ENCODE data around the gene NDUFS7. TPM values are rescaled to one million over a fixed set of nuclear protein-coding genes. Genes with fewer than 3 reads are reported as not detected.
A peak's percentile ranks its signal among the peaks of the same experiment; 100 is the strongest.

The NDUFS7 gene
- total RNA-seq, 1 donor from 2014 or later: 105 TPM

GRCh38 chr19:1384478-1385110 lies 887 bp downstream of the NDUFS7 start:
- no peak for DNase-seq (ENCODE audit: low spot score)
- no peak for ATAC-seq

DNA sequence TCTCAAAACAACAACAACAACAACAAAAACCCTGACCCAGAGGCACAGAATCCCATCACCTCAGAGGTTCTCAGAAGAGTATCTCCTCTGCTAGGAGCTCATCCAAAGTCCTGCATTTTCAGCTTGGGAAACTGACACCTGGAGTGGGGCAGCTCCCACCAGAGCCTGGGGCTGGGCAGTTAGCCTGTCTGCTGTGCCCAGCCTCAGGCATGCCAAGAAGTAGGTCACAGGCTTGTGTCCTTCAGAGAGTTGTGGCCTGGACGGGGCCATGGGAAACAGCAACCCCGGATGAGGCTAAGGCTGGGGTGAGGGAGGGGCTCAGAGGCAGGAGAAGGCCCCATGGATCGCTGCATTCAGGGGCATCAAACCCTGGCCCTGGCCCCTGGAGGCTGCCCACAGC lies 2.1 kb downstream of the NDUFS7 start:
- ATAC-seq (no peak), DNase-seq (ENCODE audit: low spot score) (no peak)

DNA sequence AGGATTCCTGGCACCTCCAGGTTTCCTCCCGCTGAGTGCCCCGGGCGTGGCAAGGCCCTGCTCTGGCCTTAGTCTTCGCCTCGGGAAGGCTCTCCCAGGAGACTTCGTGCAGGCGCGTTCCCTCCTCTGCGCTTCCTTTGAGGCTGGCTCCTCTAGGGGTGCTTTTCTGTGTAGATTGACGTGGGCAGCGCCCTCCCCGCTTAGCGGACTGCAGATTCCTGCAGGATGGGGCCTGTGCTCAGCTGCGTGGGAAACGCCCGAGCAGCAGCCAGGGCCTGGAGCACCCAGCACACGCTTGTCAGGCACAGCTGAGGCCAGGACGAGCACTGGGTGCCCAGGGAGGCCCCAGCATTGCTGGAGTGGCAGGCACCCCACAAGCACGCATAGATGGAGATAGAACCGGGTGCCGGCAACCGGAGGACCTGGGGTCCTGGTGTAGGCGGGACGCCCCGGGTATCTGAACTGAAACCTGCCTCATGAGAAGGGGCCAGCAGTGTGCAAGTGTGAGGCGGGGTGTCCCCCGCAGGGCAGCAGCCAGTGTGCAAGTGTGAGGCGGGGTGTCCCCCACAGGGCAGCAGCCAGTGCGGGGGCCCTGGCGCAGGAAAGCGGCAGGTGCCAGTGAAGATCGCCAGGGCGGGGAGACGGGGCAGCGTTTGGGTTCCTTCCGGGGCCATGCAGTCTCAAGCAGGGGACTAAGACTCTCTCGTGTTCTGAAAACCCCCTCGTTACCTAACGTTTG lies 3.4 kb downstream of the NDUFS7 start:
- DNase-seq (ENCODE audit: low spot score) (no peak), ATAC-seq (no peak)

DNA sequence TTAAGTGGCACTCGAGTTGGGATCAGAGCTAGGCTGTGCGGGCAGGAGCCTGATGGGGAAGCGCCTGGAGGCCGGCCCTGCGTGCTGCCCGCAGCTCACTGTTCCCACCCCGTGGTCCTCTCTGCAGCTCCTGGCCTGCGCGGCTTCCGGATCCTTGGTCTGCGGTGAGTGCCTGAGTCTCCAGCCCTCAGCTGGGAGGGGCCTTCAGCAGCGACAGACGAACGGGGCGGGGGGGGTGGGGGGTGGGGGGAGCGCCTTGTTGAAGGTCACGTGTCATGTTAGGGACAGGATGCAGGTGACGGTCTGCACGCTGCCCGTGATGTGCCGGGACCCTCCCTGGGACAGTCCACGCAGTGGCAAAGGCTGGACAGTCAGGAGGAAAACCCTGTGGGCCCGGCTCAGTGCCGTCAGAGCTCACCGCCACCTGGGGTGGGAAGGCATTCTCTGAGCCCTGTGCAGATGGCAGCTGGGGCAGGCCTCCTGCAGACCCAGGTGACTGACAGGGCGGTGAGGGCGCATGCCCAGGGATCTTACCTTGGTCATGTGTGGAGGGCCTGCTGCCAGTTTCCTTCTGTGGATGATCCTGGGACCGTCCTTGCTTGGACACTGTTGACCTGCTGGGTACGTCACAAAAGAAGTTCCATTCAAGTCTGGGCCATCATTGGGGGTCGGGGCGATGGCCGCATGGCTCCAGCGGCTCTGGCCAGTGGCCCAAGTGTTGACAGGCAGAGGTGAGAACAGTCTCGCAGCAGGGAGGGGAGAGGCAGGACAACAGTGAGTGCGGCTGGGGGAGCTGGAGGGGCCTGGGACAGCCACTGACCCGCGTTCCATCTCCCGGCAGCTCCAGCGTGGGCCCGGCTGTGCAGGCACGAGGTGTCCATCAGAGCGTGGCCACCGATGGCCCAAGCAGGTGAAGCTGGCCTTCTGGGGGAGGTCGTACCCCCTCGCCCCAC lies 4.3 kb downstream of the NDUFS7 start:
- ATAC-seq: no peak
- no peak for DNase-seq (ENCODE audit: low spot score)

GRCh38 chr19:1388637-1389026 lies 4.9 kb downstream of the NDUFS7 start:
- ATAC-seq: no peak
- no peak for DNase-seq (ENCODE audit: low spot score)

DNA sequence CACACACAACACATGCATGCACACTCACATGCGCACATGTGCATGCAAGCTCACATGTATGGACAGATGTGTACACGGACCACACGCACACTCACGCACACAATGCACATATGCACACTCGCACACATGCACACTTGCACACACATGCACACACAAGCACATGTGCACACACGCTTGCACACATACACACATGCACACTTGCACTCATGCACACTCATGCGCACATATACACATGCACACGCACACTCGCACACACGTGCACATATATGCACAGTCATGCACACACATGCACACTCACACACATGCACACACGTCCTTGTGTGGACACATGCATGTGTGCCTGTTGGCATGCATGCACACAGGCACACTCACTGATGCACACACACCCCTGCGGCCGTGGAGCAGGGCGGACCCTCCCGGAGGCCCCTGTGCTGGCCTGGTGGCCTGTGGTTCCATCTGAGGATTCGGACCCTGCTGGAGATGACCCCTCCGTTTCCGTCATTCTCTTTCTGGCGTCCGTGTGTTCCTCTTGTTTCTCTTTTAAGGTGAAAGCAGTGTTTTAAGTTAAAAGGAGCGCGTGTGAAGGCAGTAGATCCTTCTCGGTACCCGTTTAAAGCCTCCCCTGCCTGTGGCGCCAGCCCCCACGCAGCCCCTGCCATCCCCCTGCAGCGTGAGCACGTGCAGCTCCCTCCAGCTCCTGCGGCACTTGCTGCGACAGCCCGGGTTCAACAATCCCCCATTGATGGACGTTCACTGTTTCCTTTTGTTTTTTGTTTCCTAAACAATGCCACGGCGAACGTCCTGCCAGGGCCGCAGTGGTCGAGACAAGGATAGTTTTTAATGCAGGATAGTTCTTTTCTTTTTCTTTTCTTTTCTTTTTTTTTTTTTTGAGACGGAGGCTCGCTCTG lies 5.6 kb downstream of the NDUFS7 start:
- DNase-seq (ENCODE audit: low spot score) (no peak), ATAC-seq (no peak)

DNA sequence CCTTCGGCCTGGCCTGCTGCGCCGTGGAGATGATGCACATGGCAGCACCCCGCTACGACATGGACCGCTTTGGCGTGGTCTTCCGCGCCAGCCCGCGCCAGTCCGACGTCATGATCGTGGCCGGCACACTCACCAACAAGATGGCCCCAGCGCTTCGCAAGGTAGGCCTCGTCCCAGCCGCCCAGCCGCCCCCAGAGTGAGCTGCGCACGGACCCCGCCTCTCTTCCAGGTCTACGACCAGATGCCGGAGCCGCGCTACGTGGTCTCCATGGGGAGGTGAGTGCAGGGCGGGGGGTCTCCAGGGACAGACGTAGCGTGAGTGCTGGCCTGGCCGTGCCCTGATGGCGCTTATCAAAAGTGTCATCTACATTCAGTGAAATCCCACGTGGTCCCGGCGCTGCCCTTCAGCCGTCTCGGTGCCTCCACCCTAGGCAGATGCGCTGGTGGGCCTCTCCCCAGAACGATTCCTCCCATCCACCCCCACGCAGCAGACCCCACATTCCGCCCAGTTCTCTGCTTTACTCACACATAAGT lies 7.2 kb downstream of the NDUFS7 start:
- ATAC-seq (no peak), DNase-seq (ENCODE audit: low spot score) (no peak)

- ATAC-seq (no peak), DNase-seq (ENCODE audit: low spot score) (no peak)
Observed at GRCh38 chr19:1392407-1392806, 8.7 kb downstream of the NDUFS7 start.

- DNase-seq (ENCODE audit: low spot score) (no peak), ATAC-seq (no peak)
Observed at GRCh38 chr19:1392939-1393530, 9.3 kb downstream of the NDUFS7 start.

DNA sequence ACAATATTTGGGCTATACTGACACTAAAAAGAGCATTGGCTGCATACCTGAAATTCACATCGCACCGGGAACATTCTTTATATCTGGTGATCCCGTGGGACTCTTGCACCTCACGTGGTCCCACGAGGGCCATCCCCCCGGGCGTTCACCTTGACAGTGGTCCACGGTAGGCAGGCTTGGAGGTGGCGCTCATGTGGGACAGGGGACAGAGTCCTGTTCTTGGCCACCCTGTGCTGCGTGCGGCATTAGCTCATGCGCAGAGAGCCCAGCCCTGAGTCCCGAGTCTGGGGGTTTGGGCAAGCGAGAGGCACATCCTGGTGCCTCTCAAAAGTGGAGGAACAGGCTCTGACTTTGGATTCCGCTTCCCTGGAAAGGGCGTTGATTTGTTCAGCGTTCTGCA lies 10.1 kb downstream of the NDUFS7 start:
- ATAC-seq (no peak), DNase-seq (ENCODE audit: low spot score) (no peak)

DNA sequence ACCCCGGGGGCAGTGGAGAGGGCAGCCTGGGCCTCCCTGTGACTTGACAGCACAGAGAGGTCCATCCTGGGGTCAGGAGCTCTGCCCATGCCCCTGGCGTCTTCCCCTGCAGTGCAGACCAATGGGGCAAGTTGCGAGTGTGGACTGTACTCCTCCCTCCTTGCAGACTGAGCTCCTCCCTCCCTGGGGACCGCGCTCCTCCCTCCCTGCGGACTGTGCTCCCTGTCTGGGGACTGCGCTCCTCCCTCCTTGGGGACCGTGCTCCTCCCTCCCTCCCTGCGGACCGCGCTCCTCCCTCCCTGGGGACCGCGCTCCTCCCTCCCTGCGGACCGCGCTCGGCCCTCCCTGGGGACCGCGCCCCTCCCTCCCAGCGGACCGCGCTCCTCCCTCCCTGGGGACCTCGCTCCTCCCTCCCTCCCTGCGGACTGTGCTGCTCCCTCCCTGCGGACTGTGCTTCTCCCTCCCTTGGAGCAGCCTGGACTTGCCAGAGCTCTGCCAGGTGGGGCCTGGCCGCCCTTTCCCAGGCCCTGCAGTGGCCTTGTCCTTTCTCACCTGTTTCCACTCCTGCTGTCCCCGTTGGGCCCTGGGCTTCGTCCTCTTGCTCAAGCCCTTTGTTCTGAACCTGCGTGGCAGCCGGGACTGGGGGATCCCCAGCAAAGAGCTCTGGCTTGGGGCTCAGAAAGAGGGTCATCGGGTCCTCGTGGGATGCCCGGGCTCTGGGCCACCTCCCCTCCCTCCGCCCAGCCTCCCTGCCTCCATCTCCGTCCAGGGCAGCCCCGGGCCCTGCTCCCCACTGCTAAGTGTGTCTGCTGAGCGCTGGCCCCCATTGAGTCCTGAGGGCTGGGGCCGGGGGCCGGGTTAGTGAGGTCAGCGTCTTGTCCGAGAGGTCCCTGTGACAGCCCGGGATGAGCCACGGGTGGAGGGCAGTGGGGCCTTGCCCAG lies 10.8 kb downstream of the NDUFS7 start:
- DNase-seq (ENCODE audit: low spot score) (peak; percentile 87), ATAC-seq (peak; percentile 61)

DNA sequence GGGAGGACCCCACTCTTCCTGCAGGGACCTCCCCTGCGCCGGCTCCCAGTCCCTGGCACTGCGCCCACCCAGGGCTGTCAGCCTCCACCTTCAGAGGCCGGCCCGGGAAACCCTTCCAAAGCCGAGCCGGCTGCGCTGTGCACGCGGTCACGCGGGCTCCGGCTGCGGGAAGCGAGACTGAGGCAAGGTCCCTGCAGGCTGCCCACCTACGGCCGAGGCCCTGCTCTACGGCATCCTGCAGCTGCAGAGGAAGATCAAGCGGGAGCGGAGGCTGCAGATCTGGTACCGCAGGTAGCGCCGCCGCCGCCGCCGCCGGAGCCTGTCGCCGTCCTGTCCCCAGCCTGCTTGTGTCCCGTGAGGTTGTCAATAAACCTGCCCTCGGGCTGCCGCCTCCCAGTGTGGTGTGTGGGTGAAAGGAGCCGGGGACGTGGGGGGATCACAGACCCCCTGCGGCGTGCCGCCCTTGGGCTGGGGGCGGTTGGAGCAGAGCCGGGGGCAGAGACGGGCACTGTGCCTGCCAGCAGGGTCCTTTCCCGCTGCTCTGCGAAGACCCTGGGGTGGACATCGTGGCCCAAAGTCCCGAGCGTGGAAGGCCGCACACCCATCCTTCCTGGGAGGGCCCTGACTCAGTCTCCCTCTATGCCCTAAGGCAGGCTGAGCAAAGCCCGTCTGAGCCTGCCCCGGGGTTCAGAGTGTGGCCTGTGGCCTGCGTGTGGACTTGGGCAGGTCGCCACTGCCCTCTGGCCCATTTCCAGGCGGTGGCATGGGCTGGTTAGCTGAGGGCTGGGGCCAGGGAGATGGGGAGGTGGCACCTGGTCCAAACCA lies 11.7 kb downstream of the NDUFS7 start:
- ATAC-seq (peak; percentile 54), DNase-seq (ENCODE audit: low spot score) (peak; percentile 95)

GRCh38 chr19:1396019-1396767 lies 12.5 kb downstream of the NDUFS7 start:
- peak; percentile 43 for ATAC-seq
- peak; percentile 80 for DNase-seq (ENCODE audit: low spot score)

GRCh38 chr19:1396768-1397679 lies 13.3 kb downstream of the NDUFS7 start:
- DNase-seq (ENCODE audit: low spot score) (peak; percentile 77), ATAC-seq (peak; percentile 13)

- ATAC-seq (no peak), DNase-seq (ENCODE audit: low spot score) (no peak)
Observed at GRCh38 chr19:1397838-1398237, 14.1 kb downstream of the NDUFS7 start.

DNA sequence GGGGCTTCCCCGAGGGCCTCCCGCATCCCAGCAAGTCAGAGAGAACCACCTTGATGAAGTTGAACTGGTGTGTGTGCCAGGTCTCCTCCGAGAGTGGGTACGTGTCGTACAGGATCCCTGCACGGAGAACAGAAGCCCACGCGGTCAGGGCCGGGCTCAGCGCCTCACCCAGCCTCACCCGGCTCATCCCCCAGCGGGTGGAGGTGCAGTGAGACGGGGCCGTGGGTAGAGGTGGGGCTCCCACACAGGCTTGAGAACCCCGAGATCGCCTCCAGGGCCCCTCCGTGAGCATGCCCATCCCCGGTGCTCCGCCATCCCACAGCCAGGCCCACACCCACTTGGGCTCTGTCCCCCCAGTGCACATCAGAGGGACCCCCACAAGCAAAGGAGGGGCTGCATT lies 15.4 kb downstream of the NDUFS7 start:
- DNase-seq (ENCODE audit: low spot score) (no peak), ATAC-seq (no peak)
